Heart left ventricle (tissue), 16 donors: ENCODE results near the gene AMIGO3. TPM values are rescaled to one million over a fixed set of nuclear protein-coding genes. Genes with fewer than 3 reads are reported as not detected.

ENCODE experiments used
- ATAC-seq, 4 donors: fragments of 200-7000 bp; cut with Tn5 transposase; one replicate each; pipeline ENCODE4 v1.9.1; 2020 to 2022; ENCODE audit warnings: moderate library complexity in 4 of 4, mild to moderate bottlenecking in 3 of 4, moderate number of reproducible peaks in 1 of 4
- DNase-seq, 5 donors: peaks; one replicate each; pipeline ENCODE4 v3.0.0-alpha.2; 2020
- H3K27ac ChIP-seq, 12 donors: fragments of 200-600 bp; sonication (generic) in 4 of 12; one replicate each; pipeline versions ENCODE4 v1.5.0 to v1.8.0; 2016 to 2022; ENCODE audit warnings: mild to moderate bottlenecking in 2 of 12
- H3K27me3 ChIP-seq, 9 donors: fragments of 200-600 bp; sonication (generic) in 2 of 9; one replicate each; pipeline versions ENCODE4 v1.5.1 to v1.8.0; 2016 to 2022; ENCODE audit warnings: mild to moderate bottlenecking in 3 of 9
- H3K36me3 ChIP-seq, 9 donors: fragments of 200-600 bp; sonication (generic) in 2 of 9; one replicate each; pipeline versions ENCODE4 v1.5.0 to v1.8.0; 2018 to 2022; ENCODE audit warnings: mild to moderate bottlenecking in 2 of 9
- H3K4me1 ChIP-seq, 12 donors: fragments of 200-600 bp; sonication (generic) in 4 of 12; one replicate each; pipeline versions ENCODE4 v1.5.0 to v1.8.0; 2016 to 2022; ENCODE audit warnings: mild to moderate bottlenecking in 3 of 12
- H3K4me3 ChIP-seq, 12 donors: fragments of 200-600 bp; sonication (generic) in 4 of 12; one replicate each; pipeline versions ENCODE4 v1.5.0 to v1.8.0; 2017 to 2022; ENCODE audit warnings: mild to moderate bottlenecking in 9 of 12, moderate library complexity in 4 of 12
- H3K9me3 ChIP-seq, 12 donors: fragments of 200-600 bp; sonication (generic) in 4 of 12; one replicate each; pipeline versions ENCODE4 v1.5.0 to v1.8.0; 2016 to 2022; ENCODE audit warnings: mild to moderate bottlenecking in 1 of 12
- CTCF ChIP-seq, 12 donors: fragments of 200-600 bp; sonication (generic) in 4 of 12; IDR thresholded peaks; one replicate each; pipeline versions ENCODE4 v1.5.0 to v1.8.0; 2018 to 2022; ENCODE audit warnings: antibody characterized with exemption in 12 of 12, mild to moderate bottlenecking in 5 of 12
- POLR2A ChIP-seq, 2 donors: fragments of 450-650 bp; IDR thresholded peaks; one replicate each; pipeline ENCODE4 v1.6.1; 2017; ENCODE audit warnings: antibody characterized with exemption in 2 of 2, mild to moderate bottlenecking in 2 of 2, moderate library complexity in 2 of 2
- WGBS, 4 donors: extraction: QIAGEN DNeasy Blood & Tissue Kit in 2 of 4; methylation state at CpG; one replicate each; pipeline versions ENCODE4 v1.1.5 to v1.1.7; 2013 to 2018; 5-methylcytosine and 5-hydroxymethylcytosine counted together
- intact Hi-C, 10 donors: fragments of 100-400 bp; cut with DNase I; formaldehyde crosslinking; loops; one replicate each; pipeline versions ENCODE4 v1.11.1 to v1.14.2; 2022
- polyA plus RNA-seq, 2 donors: library from polyadenylated mRNA; stranded (reverse); fragments of 200-250 nt; gene quantifications; one replicate each; pipeline ENCODE4 v1.2.3, GENCODE V29; 2013
- total RNA-seq, 9 donors: library from RNA; depleted of rRNA in 2 of 9; stranded (reverse); fragments of >200 nt in 2 of 9; fragmentation: NEBNext Ultra II Directional in 3 of 9; extraction: Animal tissue kit (Norgen Biotek cat#: 25700) in 3 of 9; gene quantifications; one replicate each; pipeline versions ENCODE4 v1.1.0 to v1.2.4, GENCODE V29; 2016 to 2023
- donor health status: ischemic (EF 13 %, LVEDD 7.1; RV severe dilation, severe dysfunction).
- donor health status: healthy with polysubstance abuse.
- donor health status: DM: no; HTN: yes; CAD: no.
- donor health status: DM: no; HTN: no; CAD: no.
- donor health status: ischemic (EF 25% LVEDD 6.9; RV normal size, moderate dysfunction).
- donor health status: ischemic (EF 25% LVEDD 5.7; RV mildly dilated, moderate dysfunction).
- donor health status: healthy.
- donor health status: DM: yes; HTN: yes; CAD: no.
- donor health status: ischemic (EF 35%, LVEDD 5.7; RV mildly dilated, moderate dysfunction).
- donor health status: nonischemic (EF 11% LVEDD 7.7; RV severe dilation, severe dysfunction).
- donor health status: DM: yes; HTN: yes; CAD: no.
- donor health status: PGD.
- donor health status: ischemic (EF 29% LVEDD 5.4; RV normal size, mild dysfunction).
- donor health status: nonischemic (EF 23%, LVEDD 6.1; RV moderate dilation, normal function).

The AMIGO3 gene
- total and polyA plus RNA-seq, 11 donors, result 0.14 to 1.4 (median 0.69) TPM; not detected in 6

- H3K4me3 ChIP-seq, result no peak overlapping the region
- DNase-seq (peak in 2 of 5 donors; percentile 1 to 38), ATAC-seq (no peak)
- no peak overlapping the region for H3K27ac ChIP-seq
- TF ChIP-seq POLR2A (IDR thresholded peaks at IDR 0.05) (no peak), CTCF (IDR thresholded peaks at IDR 0.05) (no peak)
- 91 to 97% (median 95%) methylated on average over 6 to 11 of the region's 11 CpGs for WGBS, 4 donors
- no peaks in the 10 kb centered on the region for H3K4me1 ChIP-seq
- intact Hi-C loops, result loop anchor here in 2 of 10 donors (10.0 kb wide), 2 partner anchors 123 to 193 kb away; partner anchors contain the start of gene MST1R (in 1 of the 2)
- H3K27me3 ChIP-seq, result no peaks in the 10 kb centered on the region
- peaks cover 0 to 55% (median 36%) of the 10 kb centered on the region in 9 donors for H3K36me3 ChIP-seq
- H3K9me3 ChIP-seq, result no peaks in the 10 kb centered on the region
These were observed 7.3 kb downstream of the AMIGO3 start for GRCh38 chr3:49712166-49712565.

GRCh38 chr3:49711489-49711888, 8.0 kb downstream of the AMIGO3 start:
- ATAC-seq (no peak), DNase-seq (peak in 1 of 5 donors; percentile 10)
- TF ChIP-seq CTCF (IDR thresholded peaks at IDR 0.05) (no peak), POLR2A (IDR thresholded peaks at IDR 0.05) (no peak)
- no peaks in the 10 kb centered on the region for H3K9me3 ChIP-seq
- H3K4me3 ChIP-seq, result no peak overlapping the region
- H3K4me1 ChIP-seq, result no peaks in the 10 kb centered on the region
- intact Hi-C loops, result loop anchor here in 2 of 10 donors (10.0 kb wide), 2 partner anchors 123 to 193 kb away; partner anchors contain the start of gene MST1R (in 1 of the 2)
- H3K27me3 ChIP-seq, result no peaks in the 10 kb centered on the region
- 89 to 96% (median 92%) methylated on average over 5 of the region's 5 CpGs for WGBS, 4 donors
- H3K27ac ChIP-seq, result no peak overlapping the region
- H3K36me3 ChIP-seq, result peaks cover 0 to 54% (median 33%) of the 10 kb centered on the region in 9 donors

- no peak for TF ChIP-seq CTCF (IDR thresholded peaks at IDR 0.05)
- Histone ChIP-seq H3K4me1 (no peaks in the 10 kb centered on the region), H3K36me3 (peaks cover 0 to 57% (median 33%) of the 10 kb centered on the region in 9 donors), H3K27ac (no peak overlapping the region), H3K9me3 (no peaks in the 10 kb centered on the region), H3K4me3 (no peak overlapping the region), H3K27me3 (no peaks in the 10 kb centered on the region)
- ATAC-seq (no peak), DNase-seq (no peak)
- 91 to 98% (median 96%) methylated on average over 8 of the region's 8 CpGs for WGBS, 4 donors
- intact Hi-C loops, result loop anchor here in 6 of 10 donors (5.0 to 10.0 kb wide), 6 partner anchors 125 to 205 kb away; partner anchors contain the start of gene MST1R (in 2 of the 6)
These were observed 9.6 kb downstream of the AMIGO3 start for GRCh38 chr3:49709852-49710251.

- peak in 1 of 5 donors; percentile 4 for DNase-seq
These were observed 12.4 kb downstream of the AMIGO3 start for GRCh38 chr3:49707113-49707480.

More at GRCh38 chr3:49707113-49707480, 12.4 kb downstream of the AMIGO3 start:
- no peaks in the 10 kb centered on the region for H3K9me3 ChIP-seq
- no peak for ATAC-seq
- no peak overlapping the region for H3K4me3 ChIP-seq
- 71 to 86% (median 78%) methylated on average over 4 of the region's 4 CpGs for WGBS, 4 donors
- TF ChIP-seq CTCF (IDR thresholded peaks at IDR 0.05) (no peak), POLR2A (IDR thresholded peaks at IDR 0.05) (no peak)
- intact Hi-C loops, result loop anchor here in 4 of 10 donors (5.0 to 10.0 kb wide), 5 partner anchors 130 to 208 kb away; partner anchors contain the start of gene MST1R (in 1 of the 4)
- H3K4me1 ChIP-seq, result peaks cover 0 to 4% (median 0%) of the 10 kb centered on the region in 12 donors
- H3K36me3 ChIP-seq, result peaks cover 0 to 66% (median 37%) of the 10 kb centered on the region in 9 donors
- H3K27ac ChIP-seq, result no peak overlapping the region
- no peaks in the 10 kb centered on the region for H3K27me3 ChIP-seq
